ENCODE measurements around the gene TTC39B. TPM values are rescaled to one million over a fixed set of nuclear protein-coding genes. Genes with fewer than 3 reads are reported as not detected.

Gene TTC39B
- total RNA-seq, 1 experiment from 2014 or later = 6.0 TPM

- no peaks in the 10 kb centered on the region for H3K9me3 Mint-ChIP-seq (ENCODE audit: low read depth, unreplicated experiment)
- no peaks in the 10 kb centered on the region for H3K4me1 Mint-ChIP-seq (ENCODE audit: low read depth, unreplicated experiment)
- H3K27ac Mint-ChIP-seq (ENCODE audit: unreplicated experiment) = no peak overlapping the region
- CTCF ChIA-PET = no interaction called here
- BruUV-seq (replicated peaks) = no TSS peak
- no peak for DNase-seq
- no peak for TF ChIP-seq CTCF (IDR thresholded peaks at IDR 0.05; ENCODE audit: unreplicated experiment)
- no peaks in the 10 kb centered on the region for H3K27me3 Mint-ChIP-seq (ENCODE audit: unreplicated experiment)
- H3K36me3 Mint-ChIP-seq (ENCODE audit: insufficient read depth, unreplicated experiment) = no peaks in the 10 kb centered on the region
- intact Hi-C loops (cut with micrococcal nuclease; ENCODE audit: unreplicated experiment) = no loop called here
- H3K4me3 Mint-ChIP-seq (ENCODE audit: low read depth, unreplicated experiment) = no peak overlapping the region
Observed at GRCh38 chr9:15203581-15203980, 103.4 kb downstream of the TTC39B start.

GRCh38 chr9:15200111-15200510 lies 106.9 kb downstream of the TTC39B start:
- no TSS peak for BruUV-seq (replicated peaks)
- TF ChIP-seq CTCF (IDR thresholded peaks at IDR 0.05; ENCODE audit: unreplicated experiment) = no peak
- no peak for DNase-seq
- Mint-ChIP-seq H3K27me3 (ENCODE audit: unreplicated experiment) (no peaks in the 10 kb centered on the region), H3K9me3 (ENCODE audit: low read depth, unreplicated experiment) (no peaks in the 10 kb centered on the region), H3K4me3 (ENCODE audit: low read depth, unreplicated experiment) (no peak overlapping the region), H3K4me1 (ENCODE audit: low read depth, unreplicated experiment) (no peaks in the 10 kb centered on the region), H3K36me3 (ENCODE audit: insufficient read depth, unreplicated experiment) (no peaks in the 10 kb centered on the region), H3K27ac (ENCODE audit: unreplicated experiment) (no peak overlapping the region)
- intact Hi-C loops (cut with micrococcal nuclease; ENCODE audit: unreplicated experiment) = no loop called here
- CTCF ChIA-PET = no interaction called here

- Mint-ChIP-seq H3K36me3 (ENCODE audit: insufficient read depth, unreplicated experiment) (no peaks in the 10 kb centered on the region), H3K9me3 (ENCODE audit: low read depth, unreplicated experiment) (no peaks in the 10 kb centered on the region), H3K27ac (ENCODE audit: unreplicated experiment) (no peak overlapping the region), H3K27me3 (ENCODE audit: unreplicated experiment) (no peaks in the 10 kb centered on the region), H3K4me1 (ENCODE audit: low read depth, unreplicated experiment) (no peaks in the 10 kb centered on the region), H3K4me3 (ENCODE audit: low read depth, unreplicated experiment) (no peak overlapping the region)
- CTCF ChIA-PET = no interaction called here
- no peak for TF ChIP-seq CTCF (IDR thresholded peaks at IDR 0.05; ENCODE audit: unreplicated experiment)
- no TSS peak for BruUV-seq (replicated peaks)
- intact Hi-C loops (cut with micrococcal nuclease; ENCODE audit: unreplicated experiment) = no loop called here
- DNase-seq = no peak
Observed at GRCh38 chr9:15192856-15193255, 114.2 kb downstream of the TTC39B start.

- no peak overlapping the region for H3K27ac Mint-ChIP-seq (ENCODE audit: unreplicated experiment)
- no peaks in the 10 kb centered on the region for H3K4me1 Mint-ChIP-seq (ENCODE audit: low read depth, unreplicated experiment)
- H3K4me3 Mint-ChIP-seq (ENCODE audit: low read depth, unreplicated experiment) = no peak overlapping the region
- no peaks in the 10 kb centered on the region for H3K27me3 Mint-ChIP-seq (ENCODE audit: unreplicated experiment)
- intact Hi-C loops (cut with micrococcal nuclease; ENCODE audit: unreplicated experiment) = no loop called here
- BruUV-seq (replicated peaks) = no TSS peak
- TF ChIP-seq CTCF (IDR thresholded peaks at IDR 0.05; ENCODE audit: unreplicated experiment) = no peak
- no peak for DNase-seq
- no peaks in the 10 kb centered on the region for H3K9me3 Mint-ChIP-seq (ENCODE audit: low read depth, unreplicated experiment)
- no peaks in the 10 kb centered on the region for H3K36me3 Mint-ChIP-seq (ENCODE audit: insufficient read depth, unreplicated experiment)
- CTCF ChIA-PET = no interaction called here
Observed at GRCh38 chr9:15191378-15191777, 115.6 kb downstream of the TTC39B start.

- CTCF ChIA-PET = no interaction called here
- Mint-ChIP-seq H3K4me1 (ENCODE audit: low read depth, unreplicated experiment) (no peaks in the 10 kb centered on the region), H3K36me3 (ENCODE audit: insufficient read depth, unreplicated experiment) (no peaks in the 10 kb centered on the region), H3K9me3 (ENCODE audit: low read depth, unreplicated experiment) (no peaks in the 10 kb centered on the region), H3K27ac (ENCODE audit: unreplicated experiment) (no peak overlapping the region), H3K4me3 (ENCODE audit: low read depth, unreplicated experiment) (no peak overlapping the region), H3K27me3 (ENCODE audit: unreplicated experiment) (no peaks in the 10 kb centered on the region)
- intact Hi-C loops (cut with micrococcal nuclease; ENCODE audit: unreplicated experiment) = no loop called here
- no peak for TF ChIP-seq CTCF (IDR thresholded peaks at IDR 0.05; ENCODE audit: unreplicated experiment)
- no TSS peak for BruUV-seq (replicated peaks)
- no peak for DNase-seq
Observed at GRCh38 chr9:15189481-15189880, 117.5 kb downstream of the TTC39B start.

Data from Calu3 (cell line).